ENCODE measurements around the gene FCGR2B.

GRCh38 chr1:161702250-161702649 is 39.3 kb downstream of the FCGR2B start:
- TF ChIP-seq CTCF (IDR thresholded peaks at IDR 0.05), result no peak
- TF ChIP-seq POLR2A (IDR thresholded peaks at IDR 0.05), result no peak

All from testis (tissue), 2 donors.